H1 (cell line): ENCODE measurements around the gene TNFRSF8. TPM values are rescaled to one million over a fixed set of nuclear protein-coding genes. Genes with fewer than 3 reads are reported as not detected.
"Not testable (repeated sequence)": the region's sequence is repeated elsewhere in the genome, so short reads cannot be mapped to it uniquely, and the experiment has no call there.

Source experiments
- CTCF ChIA-PET: fragments of 300-600 bp; sonication (Branson Sonifier 250); formaldehyde crosslinking; loops from one replicate; lab custom pipeline; 2021; ENCODE audit not compliant: partially characterized antibody; lab: Charles Lee
- POLR2A ChIA-PET: fragments of 300-600 bp; sonication (Branson Sonifier 250); formaldehyde crosslinking; loops from one replicate; lab custom pipeline; 2021; ENCODE audit warnings: inconsistent platforms; ENCODE audit not compliant: partially characterized antibody; lab: Charles Lee
- DNase-seq, 2 experiments: peaks; one replicate each; pipeline versions ENCODE4 v3.0.0 to v3.0.0-alpha.2; 2010 to 2022; ENCODE audit warnings: low spot score in 2 of 2, low read depth in 1 of 2, mixed read lengths in 1 of 2
- FAIRE-seq: peaks from 2 replicates; lab custom pipeline; 2011; peaks lifted over from hg19 to GRCh38; lab: Jason Lieb, UNC
- H2AFZ ChIP-seq: 2 replicates; pipeline ENCODE4 v1.8.1; 2012; ENCODE audit warnings: low read length, inconsistent platforms
- H2AK5ac ChIP-seq: 2 replicates; pipeline ENCODE4 v1.6.1; 2013; ENCODE audit warnings: low read depth, low read length
- H2BK120ac ChIP-seq: replicated peaks from 2 replicates; pipeline ENCODE3; 2013; ENCODE audit warnings: low read depth, low read length, inconsistent platforms
- H2BK12ac ChIP-seq: 2 replicates; pipeline ENCODE4 v1.6.1; 2013; ENCODE audit warnings: low read depth, low read length
- H2BK15ac ChIP-seq: 2 replicates; pipeline ENCODE4 v1.6.1; 2013; ENCODE audit warnings: low read length
- H2BK20ac ChIP-seq: 2 replicates; pipeline ENCODE4 v1.6.1; 2013; ENCODE audit warnings: low read length
- H2BK5ac ChIP-seq: 2 replicates; pipeline ENCODE4 v1.6.1; 2013; ENCODE audit warnings: low read depth, low read length
- H3K14ac ChIP-seq: 2 replicates; pipeline ENCODE4 v1.6.1; 2013; ENCODE audit warnings: inconsistent platforms; ENCODE audit not compliant: insufficient read length
- H3K18ac ChIP-seq: 2 replicates; pipeline ENCODE4 v1.6.1; 2013; ENCODE audit warnings: low read length; ENCODE audit errors: extremely low read depth
- H3K23ac ChIP-seq: 2 replicates; pipeline ENCODE4 v1.6.1; 2013; ENCODE audit warnings: inconsistent platforms; ENCODE audit not compliant: insufficient read length
- H3K23me2 ChIP-seq: 2 replicates; pipeline ENCODE4 v1.6.1; 2013; ENCODE audit warnings: low read depth, low read length
- H3K27ac ChIP-seq: 2 replicates; pipeline ENCODE4 v1.6.1; 2011; ENCODE audit warnings: low read depth, low read length, inconsistent platforms
- H3K27me3 ChIP-seq, 4 experiments: replicated peaks in 1 of 4; 1 replicate in 1 of 4; 2 replicates in 3 of 4; pipeline versions ENCODE4 v1.6.1 to v1.8.1; 2011 to 2013; ENCODE audit warnings: low read length in 3 of 4, mild to moderate bottlenecking in 3 of 4, inconsistent platforms in 2 of 4, mixed read lengths in 2 of 4, moderate library complexity in 1 of 4; ENCODE audit not compliant: control insufficient read depth in 3 of 4, insufficient read depth in 3 of 4; ENCODE audit errors: extremely low read depth in 1 of 4
- H3K36me3 ChIP-seq, 4 experiments: 2 replicates each; pipeline versions ENCODE4 v1.6.1 to v1.8.1; 2011 to 2013; ENCODE audit warnings: mild to moderate bottlenecking in 4 of 4, low read length in 3 of 4, moderate library complexity in 2 of 4, control low read depth in 1 of 4, inconsistent platforms in 1 of 4; ENCODE audit not compliant: insufficient read depth in 4 of 4, control insufficient read depth in 2 of 4
- H3K4ac ChIP-seq: replicated peaks from 2 replicates; pipeline ENCODE3; 2013; ENCODE audit warnings: low read length, low read depth, mixed read lengths, inconsistent platforms; ENCODE audit not compliant: insufficient read length
- H3K4me1 ChIP-seq, 4 experiments: replicated peaks in 1 of 4; 1 replicate in 1 of 4; 2 replicates in 3 of 4; pipeline versions ENCODE4 v1.6.1 to v1.8.1; 2011 to 2013; ENCODE audit warnings: low read length in 3 of 4, inconsistent platforms in 2 of 4, mixed read lengths in 1 of 4; ENCODE audit not compliant: insufficient read depth in 4 of 4, control insufficient read depth in 3 of 4
- H3K4me2 ChIP-seq, 2 experiments: 2 replicates each; pipeline versions ENCODE4 v1.6.1 to v1.8.1; 2011 to 2013; ENCODE audit warnings: low read depth in 2 of 2, low read length in 2 of 2, control low read depth in 1 of 2, inconsistent platforms in 1 of 2, mild to moderate bottlenecking in 1 of 2; ENCODE audit not compliant: insufficient read depth in 1 of 2
- H3K4me3 ChIP-seq, 4 experiments: fragments of 200-600, 300-600 bp in 1 of 4; sonication (generic), shearing (Covaris generic), sonication (Bioruptor Twin) in 1 of 4; 2 replicates each; pipeline versions ENCODE4 v1.5.1 to v1.8.1; 2011 to 2016; ENCODE audit warnings: low read length in 4 of 4, low read depth in 3 of 4, control low read depth in 2 of 4, inconsistent platforms in 2 of 4, mild to moderate bottlenecking in 2 of 4, mixed read lengths in 1 of 4, moderate library complexity in 1 of 4; ENCODE audit not compliant: insufficient read depth in 2 of 4; ENCODE audit errors: extremely low read depth in 1 of 4
- H3K56ac ChIP-seq: replicated peaks from 2 replicates; pipeline ENCODE3; 2013; ENCODE audit warnings: low read depth, mild to moderate bottlenecking, mixed read lengths, low read length, inconsistent platforms; ENCODE audit not compliant: insufficient read length
- H3K79me1 ChIP-seq: 2 replicates; pipeline ENCODE4 v1.6.1; 2013; ENCODE audit warnings: low read depth, low read length, control low read depth
- H3K79me2 ChIP-seq, 2 experiments: 2 replicates each; pipeline versions ENCODE4 v1.6.1 to v1.8.1; 2012 to 2013; ENCODE audit warnings: low read length in 2 of 2, mild to moderate bottlenecking in 2 of 2, inconsistent platforms in 1 of 2; ENCODE audit not compliant: insufficient read depth in 2 of 2, control insufficient read depth in 1 of 2
- H3K9ac ChIP-seq, 4 experiments: replicated peaks in 1 of 4; 1 replicate in 1 of 4; 2 replicates in 3 of 4; pipeline versions ENCODE4 v1.6.1 to v1.8.1; 2011 to 2013; ENCODE audit warnings: low read depth in 3 of 4, low read length in 3 of 4, control low read depth in 2 of 4, mild to moderate bottlenecking in 2 of 4, moderate library complexity in 2 of 4, inconsistent platforms in 1 of 4; ENCODE audit errors: extremely low read depth in 1 of 4
- H3K9me3 ChIP-seq, 2 experiments: 2 replicates each; pipeline versions ENCODE4 v1.6.1 to v1.8.1; 2012 to 2013; ENCODE audit warnings: mild to moderate bottlenecking in 2 of 2, moderate library complexity in 2 of 2, control low read depth in 1 of 2, inconsistent platforms in 1 of 2, low read depth in 1 of 2, low read length in 1 of 2, mixed read lengths in 1 of 2; ENCODE audit not compliant: insufficient read depth in 2 of 2
- H4K20me1 ChIP-seq, 2 experiments: replicated peaks in 1 of 2; 2 replicates each; pipeline versions ENCODE3 to v1.8.1; 2011 to 2013; ENCODE audit warnings: inconsistent platforms in 2 of 2, low read length in 2 of 2, mild to moderate bottlenecking in 1 of 2; ENCODE audit not compliant: insufficient read depth in 2 of 2, control insufficient read depth in 1 of 2
- H4K5ac ChIP-seq: 2 replicates; pipeline ENCODE4 v1.6.1; 2013; ENCODE audit warnings: low read length, low read depth, mixed read lengths, inconsistent platforms; ENCODE audit not compliant: insufficient read length
- H4K8ac ChIP-seq: 2 replicates; pipeline ENCODE4 v1.8.0; 2013; ENCODE audit warnings: mild to moderate bottlenecking, moderate library complexity, low read length, inconsistent platforms; ENCODE audit not compliant: insufficient read depth; ENCODE audit errors: extremely low read depth
- H4K91ac ChIP-seq: replicated peaks from 2 replicates; pipeline ENCODE3; 2013; ENCODE audit warnings: low read length, mixed read lengths, inconsistent platforms; ENCODE audit not compliant: insufficient read length
- SP1 ChIP-seq: IDR thresholded peaks from 2 replicates; pipeline ENCODE4 v1.6.1; 2011; ENCODE audit warnings: low read depth, low read length
- SP4 ChIP-seq: IDR thresholded peaks from 2 replicates; pipeline ENCODE4 v1.6.1; 2012; ENCODE audit warnings: low read length, inconsistent platforms
- WGBS, 2 experiments: shearing (Covaris generic) in 1 of 2; methylation state at CpG; one replicate each; pipeline versions ENCODE4 v1.1.6 to v1.1.7; 2013 to 2015; ENCODE audit warnings: low lambda C conversion rate in 2 of 2, mixed read lengths in 2 of 2, inconsistent platforms in 1 of 2, low coverage in 1 of 2, missing lambda C conversion rate in 1 of 2; ENCODE audit not compliant: insufficient replicate concordance in 2 of 2, insufficient coverage in 1 of 2, insufficient read length in 1 of 2; ENCODE audit errors: extremely low coverage in 1 of 2, missing lambda C conversion rate in 1 of 2; 5-methylcytosine and 5-hydroxymethylcytosine counted together
- polyA plus RNA-seq, 7 experiments: library from polyadenylated mRNA; depleted of rRNA in 3 of 7; stranded (reverse) in 5 of 7; unstranded in 2 of 7; fragments of >200 nt in 5 of 7; fragments of 200-250 nt in 2 of 7; gene quantifications; 1 replicate in 5 of 7; 2 replicates in 1 of 7; 4 replicates in 1 of 7; pipeline versions ENCODE4 v1.2.1 to v1.2.3, GENCODE V29; 2011 to 2013; ENCODE audit warnings: missing spikeins in 2 of 7, mixed read lengths in 2 of 7
- total RNA-seq: library from RNA; stranded (reverse); fragmentation: NEBNext Ultra II Directional; extraction: Animal tissue kit (Norgen Biotek cat#: 25700); gene quantifications from 2 replicates; pipeline ENCODE4 v1.2.1, GENCODE V29; 2021

The TNFRSF8 gene
- total and polyA plus RNA-seq, 2 of the 8 experiments (the other 6 are each of a cell fraction or from before 2014, with no cell fraction given): 23.2 to 32.7 TPM

DNA sequence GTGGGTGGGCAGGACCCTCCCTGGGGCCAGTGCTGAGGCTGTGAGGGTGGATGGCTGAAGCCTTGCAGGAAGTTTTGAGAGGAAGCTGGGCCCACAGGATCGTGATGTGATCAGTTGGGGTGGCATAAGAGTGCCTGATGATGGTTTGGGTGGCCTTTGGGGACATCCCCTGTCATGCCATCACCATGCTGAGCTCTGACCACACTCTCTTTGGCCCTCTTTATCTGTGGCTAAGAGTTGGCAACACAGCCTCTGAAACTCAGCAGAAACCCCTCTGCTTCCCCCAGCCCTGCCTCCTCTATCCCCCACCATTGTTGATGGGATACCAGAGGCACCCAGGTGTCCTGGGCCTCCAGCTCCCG is 24.0 kb upstream of the TNFRSF8 start (continued):
- TF ChIP-seq SP4 (no peak), SP1 (no peak)

- not testable (repeated sequence) for H3K4me2 ChIP-seq, H2BK5ac ChIP-seq
These were observed 23.2 kb upstream of the TNFRSF8 start for GRCh38 chr1:12039824-12040456.

More at GRCh38 chr1:12039824-12040456, 23.2 kb upstream of the TNFRSF8 start:
- not testable (repeated sequence) for H3K9ac ChIP-seq, H4K91ac ChIP-seq, H3K14ac ChIP-seq, H2BK120ac ChIP-seq, H3K4ac ChIP-seq, H2AK5ac ChIP-seq, H3K36me3 ChIP-seq, H3K9me3 ChIP-seq, H2AFZ ChIP-seq, H2BK12ac ChIP-seq, DNase-seq, H4K8ac ChIP-seq, H3K23ac ChIP-seq, H3K79me2 ChIP-seq, FAIRE-seq, H3K27ac ChIP-seq, H3K23me2 ChIP-seq, H3K4me1 ChIP-seq, H3K27me3 ChIP-seq, H4K5ac ChIP-seq, H3K56ac ChIP-seq, H4K20me1 ChIP-seq, H3K79me1 ChIP-seq, H2BK20ac ChIP-seq, H3K18ac ChIP-seq, H2BK15ac ChIP-seq, H3K4me3 ChIP-seq
- WGBS, 2 experiments: 93% methylated on average over 13 of the region's 13 CpGs; no CpG with 5 or more reads in 1 of the 2 experiments
- POLR2A ChIA-PET: interaction anchor here (1.4 to 2.7 kb wide), 6 partner anchors 10 to 132 kb away, joined by 4 to 10 read pairs (median 6); partner anchors contain the start of genes MFN2 and MIIP
- CTCF ChIA-PET: interaction anchor here (3.0 to 3.9 kb wide), 2 partner anchors 9 to 10 kb away, joined by 18 to 31 read pairs; no protein-coding TSS in a partner anchor
